DND-41 (cell line): ENCODE measurements around the gene KLRK1.
"Not testable (repeated sequence)": the region's sequence is repeated elsewhere in the genome, so short reads cannot be mapped to it uniquely, and the experiment has no call there.

Source experiments
- EZH2 ChIP-seq: IDR thresholded peaks from 3 replicates; pipeline ENCODE4 v1.6.1; 2012; ENCODE audit warnings: borderline replicate concordance, low read depth, mild to moderate bottlenecking, moderate library complexity, low read length, inconsistent platforms; ENCODE audit not compliant: severe bottlenecking
- TF ChIP-seq, protein P1 (sequence below): IDR thresholded peaks from 2 replicates; pipeline ENCODE4 v1.5.1; 2012; ENCODE audit warnings: borderline replicate concordance, low read length, moderate library complexity, mild to moderate bottlenecking; ENCODE audit not compliant: poor library complexity, severe bottlenecking; ENCODE audit errors: extremely low read depth

DNA sequence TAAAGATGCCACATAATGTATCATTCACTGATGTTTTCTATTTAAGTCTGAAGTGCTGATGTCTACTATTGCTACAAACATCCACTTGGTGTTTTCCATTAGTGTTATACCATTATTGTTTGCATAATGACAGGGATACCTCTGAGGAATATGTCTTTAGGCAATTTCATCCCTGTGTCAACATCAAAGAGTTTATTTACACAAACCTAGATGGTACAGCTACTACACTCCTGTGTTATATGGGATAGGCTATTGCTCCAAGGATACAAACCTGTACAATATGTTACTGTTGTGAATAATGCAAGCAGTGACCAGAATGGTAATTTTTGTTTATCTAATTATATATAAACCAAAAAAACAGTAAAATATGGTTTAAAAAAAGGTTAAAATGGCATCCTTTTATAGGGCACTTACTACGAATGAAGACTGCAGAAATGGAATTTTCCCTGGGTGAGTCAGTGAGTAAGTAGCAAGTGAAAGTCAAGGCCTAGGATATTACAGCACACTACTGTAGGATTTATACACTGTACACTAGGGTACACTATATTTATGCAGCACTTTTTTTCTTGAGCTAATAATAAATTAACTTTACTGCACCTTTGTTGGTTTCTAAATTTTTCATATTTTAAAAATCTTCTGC lies 34.5 kb upstream of the KLRK1 start:
- TF ChIP-seq, protein P1, sequence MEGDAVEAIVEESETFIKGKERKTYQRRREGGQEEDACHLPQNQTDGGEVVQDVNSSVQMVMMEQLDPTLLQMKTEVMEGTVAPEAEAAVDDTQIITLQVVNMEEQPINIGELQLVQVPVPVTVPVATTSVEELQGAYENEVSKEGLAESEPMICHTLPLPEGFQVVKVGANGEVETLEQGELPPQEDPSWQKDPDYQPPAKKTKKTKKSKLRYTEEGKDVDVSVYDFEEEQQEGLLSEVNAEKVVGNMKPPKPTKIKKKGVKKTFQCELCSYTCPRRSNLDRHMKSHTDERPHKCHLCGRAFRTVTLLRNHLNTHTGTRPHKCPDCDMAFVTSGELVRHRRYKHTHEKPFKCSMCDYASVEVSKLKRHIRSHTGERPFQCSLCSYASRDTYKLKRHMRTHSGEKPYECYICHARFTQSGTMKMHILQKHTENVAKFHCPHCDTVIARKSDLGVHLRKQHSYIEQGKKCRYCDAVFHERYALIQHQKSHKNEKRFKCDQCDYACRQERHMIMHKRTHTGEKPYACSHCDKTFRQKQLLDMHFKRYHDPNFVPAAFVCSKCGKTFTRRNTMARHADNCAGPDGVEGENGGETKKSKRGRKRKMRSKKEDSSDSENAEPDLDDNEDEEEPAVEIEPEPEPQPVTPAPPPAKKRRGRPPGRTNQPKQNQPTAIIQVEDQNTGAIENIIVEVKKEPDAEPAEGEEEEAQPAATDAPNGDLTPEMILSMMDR = not testable (repeated sequence)
- TF ChIP-seq EZH2 = not testable (repeated sequence)
